ENCODE data around the gene RSL24D1.

The RSL24D1 gene

DNA sequence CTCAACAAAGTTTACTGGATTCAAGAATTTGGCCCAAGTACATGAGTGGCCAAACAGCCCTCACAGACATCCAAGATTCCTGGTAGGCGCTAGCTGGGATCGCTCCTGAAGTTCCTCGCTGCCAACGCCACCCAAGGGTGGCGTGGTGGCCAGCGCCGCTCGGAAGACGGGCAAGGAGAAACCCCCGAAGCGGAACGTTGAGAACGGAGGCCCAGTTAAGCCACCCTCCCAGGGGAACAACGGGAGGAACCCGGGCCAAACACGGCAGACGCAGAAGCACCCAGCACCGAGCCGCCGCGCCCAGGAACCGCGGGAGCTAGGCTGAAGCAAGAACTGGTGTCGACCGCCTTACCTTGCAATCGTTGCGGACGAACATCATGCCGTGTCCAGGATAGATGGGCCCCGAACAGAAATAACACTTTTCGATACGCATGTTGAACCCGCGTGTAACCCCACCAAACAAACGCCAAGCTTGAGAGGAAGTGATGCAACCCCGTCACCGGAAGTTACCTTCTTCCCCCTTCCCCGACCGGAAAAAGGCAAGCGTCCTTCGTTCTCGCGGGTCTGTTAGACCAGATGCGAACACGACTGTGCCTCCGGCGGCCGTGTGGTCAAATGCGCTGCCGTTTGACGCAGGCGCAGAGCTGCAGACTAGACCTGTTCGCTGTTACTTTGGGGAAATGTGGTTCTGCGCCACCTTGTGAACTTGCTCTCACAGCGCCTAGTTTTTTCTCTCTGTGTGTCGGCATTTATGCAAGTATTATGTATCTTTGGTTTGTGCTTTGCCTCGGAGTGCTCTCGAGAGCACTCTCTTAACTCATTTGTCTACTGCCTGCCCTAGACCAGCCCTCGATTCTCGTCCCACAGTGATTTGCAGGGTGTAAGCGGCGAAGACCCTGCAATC, at the start of gene RSL24D1:
Gene RSL24D1, minus strand, starts transcription at position 484 of the 904 bp plus-strand sequence. Its CDS starts 51 bp downstream, at position 433.
- DNase-seq (ENCODE audit: low read depth in 3 of 3, low spot score in 1 of 3) = peak; percentile 87 to 93 (median 92)

DNA sequence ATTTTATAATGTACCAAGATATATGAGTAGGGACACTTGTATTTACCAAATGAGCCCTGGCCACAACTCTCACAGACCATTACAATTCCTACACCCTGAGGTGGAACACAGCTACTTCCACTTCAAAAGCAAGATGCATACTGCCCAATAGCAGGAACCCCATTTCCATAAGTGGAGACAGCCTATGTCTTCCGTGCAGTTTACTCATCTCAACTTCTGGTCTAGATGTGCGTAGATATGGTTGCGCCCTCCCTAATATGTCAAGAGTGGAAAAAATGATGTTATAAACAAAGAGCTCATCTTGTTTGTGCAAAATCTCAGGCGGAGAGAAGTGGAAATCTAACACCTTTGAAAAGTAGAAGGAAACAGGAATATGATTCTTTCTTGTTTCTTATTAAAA, 48.3 kb upstream of the RSL24D1 start:
- DNase-seq (ENCODE audit: low read depth in 3 of 3, low spot score in 1 of 3) = no peak

DNA sequence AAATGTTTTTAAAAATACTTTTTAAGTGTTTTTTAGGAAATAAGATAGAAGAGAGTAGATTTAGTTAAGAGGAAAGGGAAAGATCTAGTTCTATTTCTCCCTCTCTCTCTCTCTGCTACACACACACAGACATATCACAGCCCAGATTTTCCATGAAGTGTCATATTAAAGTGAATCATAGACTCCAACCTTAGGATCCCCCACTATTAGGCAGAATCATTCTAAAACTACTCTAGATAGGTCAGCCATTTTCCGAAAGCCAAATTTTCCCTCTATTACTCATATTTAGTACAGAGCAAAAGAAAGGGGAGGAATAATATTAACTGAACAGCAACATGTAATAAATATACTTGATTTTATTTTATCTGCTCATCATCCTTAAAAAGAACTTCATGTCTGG, 45.1 kb upstream of the RSL24D1 start:
- DNase-seq (ENCODE audit: low read depth in 3 of 3, low spot score in 1 of 3) = no peak

DNA sequence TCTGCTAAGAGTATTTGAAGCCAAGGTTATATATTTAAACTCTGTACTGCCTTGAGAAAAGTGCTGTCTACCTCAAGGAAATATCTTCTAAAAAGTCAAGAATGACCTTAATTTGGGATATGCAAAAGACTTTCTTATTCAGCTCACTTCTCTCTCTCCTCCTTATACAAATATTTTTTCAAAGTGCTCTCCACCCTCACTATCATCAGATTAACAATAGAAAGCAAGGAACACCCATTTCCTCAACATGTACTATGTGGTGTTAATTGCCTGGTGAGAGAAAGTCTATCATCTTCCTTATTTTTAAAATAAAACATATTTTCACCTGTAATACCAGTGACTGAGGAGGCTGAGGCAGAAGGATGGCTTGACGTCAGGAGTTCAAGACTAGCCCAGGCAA, 44.4 kb upstream of the RSL24D1 start:
- DNase-seq (ENCODE audit: low read depth in 3 of 3, low spot score in 1 of 3) = no peak

DNA sequence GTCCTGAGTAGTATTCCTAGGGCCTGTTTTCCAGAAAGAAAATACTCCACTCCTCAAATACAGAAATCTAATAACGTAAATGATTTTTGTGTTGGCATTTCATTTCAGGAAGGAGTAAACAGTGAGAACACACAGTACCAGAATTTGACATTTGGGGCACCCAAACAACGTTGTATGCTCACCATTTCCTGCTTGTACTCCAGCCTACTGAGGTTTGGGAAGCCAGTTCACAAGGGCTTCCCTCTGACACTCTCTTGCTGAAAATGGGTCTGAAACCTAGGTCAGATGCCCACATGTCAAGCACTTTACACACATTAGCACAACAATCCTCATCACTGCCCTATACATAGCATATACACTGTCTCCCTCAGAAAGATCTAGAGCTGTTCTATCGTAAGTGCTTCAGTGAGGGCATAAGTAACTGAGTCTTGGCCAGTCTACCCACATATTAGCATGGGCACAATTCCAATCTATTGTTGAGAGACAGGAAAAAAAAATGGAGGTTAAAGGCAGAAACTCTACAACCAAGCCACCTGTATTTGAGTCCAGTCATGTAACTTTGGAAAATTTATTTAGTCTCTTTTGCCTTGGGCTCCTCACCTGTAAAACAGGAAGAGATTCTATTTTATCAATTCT, 43.5 kb upstream of the RSL24D1 start:
- DNase-seq (ENCODE audit: low read depth in 3 of 3, low spot score in 1 of 3) = no peak

DNA sequence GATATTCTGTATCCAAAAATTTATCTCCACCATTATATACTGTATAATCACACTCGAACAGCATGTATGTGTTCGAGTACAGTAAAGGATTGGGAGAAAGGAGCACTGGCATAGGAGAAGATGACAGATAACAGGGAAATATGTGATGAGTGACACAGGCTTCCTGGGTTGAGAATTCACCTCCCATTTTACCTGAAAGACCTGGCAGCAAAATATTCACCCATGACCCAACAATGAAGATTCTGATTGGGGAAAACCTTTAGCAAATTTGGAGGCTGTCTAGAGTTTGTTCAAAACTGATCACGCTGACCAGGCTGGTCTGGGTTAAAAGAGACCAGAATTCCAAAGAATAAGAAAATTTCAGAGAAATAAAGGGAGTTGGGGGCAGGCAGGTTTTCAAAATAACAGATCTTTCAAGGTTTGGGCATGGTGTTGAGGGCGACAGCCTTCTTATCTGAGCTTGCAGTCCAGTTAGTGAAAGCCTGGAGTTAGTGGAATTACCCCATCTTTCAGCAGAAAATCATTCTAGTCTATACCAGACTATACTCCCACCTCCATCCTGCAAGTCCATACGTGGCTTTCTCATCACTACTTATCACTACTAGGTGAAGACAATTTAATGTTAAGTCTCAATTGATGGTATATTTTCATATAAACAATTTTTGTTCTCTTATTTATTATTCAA, 42.8 kb upstream of the RSL24D1 start:
- DNase-seq (ENCODE audit: low read depth in 3 of 3, low spot score in 1 of 3) = no peak

DNA sequence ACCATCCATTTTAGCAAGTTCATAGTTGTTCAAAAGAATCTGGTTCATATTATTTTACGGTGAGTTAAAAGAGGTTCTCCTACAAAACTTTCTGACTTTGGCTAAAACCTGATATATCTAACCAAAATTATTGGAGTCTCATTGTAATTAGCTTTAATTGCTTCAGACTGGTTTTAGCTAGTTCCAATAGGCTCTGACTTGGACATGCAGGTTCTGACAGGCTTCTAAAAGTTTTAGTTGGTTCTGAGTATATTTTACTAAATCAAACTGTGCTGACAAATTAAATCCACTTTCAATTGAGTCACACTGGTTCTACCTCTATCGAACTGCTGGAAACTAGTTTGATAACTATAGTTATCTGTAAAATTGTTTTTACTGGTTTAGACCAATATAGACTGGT, 42.1 kb upstream of the RSL24D1 start:
- DNase-seq (ENCODE audit: low read depth in 3 of 3, low spot score in 1 of 3) = no peak

DNA sequence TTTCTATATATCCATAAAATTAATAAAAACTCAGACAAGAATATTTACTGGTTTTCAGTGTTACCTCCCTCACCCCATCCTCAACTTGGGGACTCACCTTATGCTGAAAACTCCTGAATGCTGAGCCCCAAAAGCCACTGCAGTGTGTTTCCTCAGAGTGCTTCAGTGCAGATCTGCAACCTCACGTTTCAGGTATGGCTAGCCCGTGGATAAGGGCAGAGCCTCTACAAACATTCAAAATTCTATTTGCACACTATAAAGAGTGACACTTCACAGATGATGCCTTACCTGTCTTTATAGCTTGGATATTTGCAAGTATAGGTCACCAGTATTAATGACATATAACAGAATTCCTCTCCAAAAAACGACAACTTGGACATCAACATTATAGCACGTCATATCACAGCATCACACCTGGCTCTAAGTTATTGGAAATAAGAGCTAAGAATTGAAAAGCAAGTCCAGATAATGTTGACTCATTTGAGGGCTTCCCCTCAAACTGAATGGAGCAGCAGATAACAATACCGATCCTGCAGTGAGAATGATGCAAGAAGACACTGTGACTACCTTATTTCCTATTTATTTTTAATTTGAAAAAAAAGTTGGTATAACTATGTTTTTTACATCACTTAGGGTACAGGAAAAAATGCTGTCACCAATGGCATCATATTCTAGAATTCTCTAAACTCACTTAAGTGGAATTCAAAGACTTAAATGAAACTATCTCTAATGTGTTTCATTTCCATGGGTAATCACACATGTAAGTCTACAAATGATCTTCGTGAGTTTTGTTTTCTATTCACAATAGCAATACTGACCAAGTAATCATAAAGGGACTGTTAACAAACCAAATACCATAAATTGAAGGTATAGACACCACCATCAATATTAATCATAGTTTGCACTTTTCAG, 40.7 kb upstream of the RSL24D1 start:
- no peak for DNase-seq (ENCODE audit: low read depth in 3 of 3, low spot score in 1 of 3)

DNA sequence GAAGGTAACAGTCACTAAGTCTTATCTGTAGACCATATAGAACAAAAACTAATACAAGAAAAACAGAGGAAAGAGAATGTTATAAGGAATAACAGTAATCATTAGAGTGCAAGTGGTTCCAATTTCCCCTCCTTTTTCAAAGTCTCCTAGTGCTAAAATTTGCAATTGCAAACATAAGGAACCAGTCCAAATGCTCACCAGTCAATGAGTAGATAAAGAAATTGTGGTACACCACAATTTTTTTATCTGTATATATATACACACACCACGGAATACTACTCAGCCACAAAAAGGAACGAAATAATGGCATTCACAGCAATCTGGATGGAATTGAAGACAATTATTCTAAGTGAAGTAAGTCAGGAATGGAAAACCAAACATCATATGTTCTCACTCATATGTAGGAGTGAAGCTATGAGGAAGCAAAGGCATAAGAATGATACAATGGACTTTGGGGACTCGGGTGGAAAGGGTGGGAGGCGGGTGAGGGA, 38.9 kb upstream of the RSL24D1 start:
- DNase-seq (ENCODE audit: low read depth in 3 of 3, low spot score in 1 of 3) = no peak

DNA sequence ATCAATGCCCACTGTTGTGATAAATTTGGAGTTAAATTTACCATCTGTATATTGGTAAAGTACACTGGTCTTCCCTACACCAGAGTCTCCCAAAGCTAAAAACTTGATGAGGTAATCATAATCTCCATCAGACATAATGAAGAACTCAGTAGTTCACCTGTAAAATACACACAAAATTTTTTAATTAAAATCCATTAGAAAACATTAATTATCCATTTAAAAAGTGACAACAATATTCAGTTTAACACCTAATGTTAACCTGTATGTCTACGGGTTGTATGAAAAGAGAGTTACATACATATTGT, 38.0 kb upstream of the RSL24D1 start:
- no peak for DNase-seq (ENCODE audit: low read depth in 3 of 3, low spot score in 1 of 3)

DNA sequence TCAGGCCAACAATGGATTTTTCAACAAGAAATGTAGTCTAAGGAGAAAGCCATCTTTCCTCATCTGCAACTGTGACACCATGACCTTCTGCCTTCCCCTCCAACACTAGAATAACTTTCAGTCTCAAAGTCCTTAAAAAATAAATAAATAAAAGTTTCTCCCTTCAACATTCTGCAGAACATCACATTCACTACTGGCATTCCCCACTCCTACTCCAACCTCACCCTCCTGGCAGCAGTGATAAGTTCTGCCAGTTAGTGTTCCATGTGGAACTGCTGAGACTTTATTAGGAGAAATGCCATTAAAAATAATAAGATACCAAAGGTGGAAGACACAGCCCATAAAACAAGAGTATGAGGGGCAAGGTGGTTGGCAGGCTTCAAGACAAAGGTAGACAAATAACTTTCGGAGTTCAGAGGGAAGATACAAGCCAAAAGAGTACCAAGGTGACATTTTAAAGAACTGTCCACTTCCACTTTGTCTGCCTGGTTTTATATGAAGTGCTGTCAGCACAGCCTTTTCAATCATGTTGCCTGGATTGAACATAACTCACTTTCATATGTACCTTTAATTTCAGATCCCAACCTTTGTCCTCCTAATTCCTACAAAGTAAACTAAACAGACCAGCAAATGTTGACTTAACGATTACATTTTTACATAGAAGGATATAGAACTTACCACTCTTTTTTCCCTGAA, 37.5 kb upstream of the RSL24D1 start:
- no peak for DNase-seq (ENCODE audit: low read depth in 3 of 3, low spot score in 1 of 3)

DNA sequence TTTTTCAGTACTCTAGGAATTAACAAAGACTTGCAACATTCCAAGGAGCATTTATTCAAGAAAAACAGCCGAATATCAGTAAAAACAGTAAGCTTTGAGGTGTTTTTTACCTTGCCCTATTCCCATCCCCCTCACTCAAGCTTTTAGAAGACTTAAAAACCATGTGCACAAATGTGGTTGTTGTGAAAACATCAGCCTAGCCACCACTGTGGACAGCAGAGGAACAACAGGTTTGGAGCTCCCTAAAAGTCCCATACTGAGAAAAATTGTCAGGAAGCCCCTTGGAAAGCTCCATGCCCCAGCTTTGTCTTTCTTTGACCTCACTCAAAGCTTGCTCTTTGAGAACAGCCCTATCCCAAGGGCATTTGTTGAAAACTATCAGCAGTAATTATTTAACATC, 34.7 kb upstream of the RSL24D1 start:
- no peak for DNase-seq (ENCODE audit: low read depth in 3 of 3, low spot score in 1 of 3)

DNA sequence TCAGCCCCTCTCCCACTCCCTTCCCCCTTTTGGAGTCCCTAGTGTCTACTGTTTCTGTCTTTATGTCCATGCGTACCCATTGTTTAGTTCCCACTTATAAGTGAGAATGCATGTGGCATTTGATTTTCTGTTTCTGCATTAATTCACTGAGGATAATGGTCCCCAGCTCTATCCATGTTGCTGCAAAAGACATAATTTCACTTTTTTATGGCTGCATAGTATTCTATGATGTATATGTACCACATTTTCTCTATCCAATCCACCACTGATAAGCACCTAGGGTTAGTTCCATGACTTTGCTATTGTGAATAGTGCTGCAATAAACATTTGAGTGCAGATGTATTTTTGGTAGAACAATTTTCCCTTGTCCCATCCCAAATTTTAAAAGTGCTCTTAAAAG, 34.2 kb upstream of the RSL24D1 start:
- DNase-seq (ENCODE audit: low read depth in 3 of 3, low spot score in 1 of 3) = no peak

DNA sequence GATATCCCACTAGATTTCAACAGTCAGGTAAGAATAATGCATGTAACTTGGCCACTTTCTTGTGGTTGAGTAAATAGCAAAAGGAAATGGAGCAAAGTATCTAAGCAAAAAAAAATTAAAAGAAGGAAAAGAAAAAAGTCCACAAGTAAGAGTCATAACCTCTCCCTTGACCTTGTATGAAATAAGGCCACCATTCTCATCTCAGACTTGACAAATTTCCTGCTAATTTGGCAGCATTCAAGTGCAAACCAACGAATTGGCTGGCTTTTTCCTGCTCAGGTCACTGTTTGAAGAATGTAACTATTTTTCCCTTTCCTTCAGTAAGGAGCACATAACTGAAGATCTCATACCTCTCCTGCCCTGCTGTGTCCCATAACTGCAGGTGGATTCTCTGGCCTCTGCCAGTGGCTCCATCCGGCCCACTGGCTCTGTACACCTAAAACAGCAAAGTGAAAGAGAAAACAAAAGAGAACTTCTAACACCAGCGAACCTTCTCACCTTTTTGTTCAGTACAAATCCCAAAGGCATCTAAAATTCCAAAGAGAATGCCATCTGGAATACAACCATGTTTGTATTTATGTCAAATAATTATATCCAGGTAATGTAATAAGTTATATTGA, 33.4 kb upstream of the RSL24D1 start:
- no peak for DNase-seq (ENCODE audit: low read depth in 3 of 3, low spot score in 1 of 3)

DNA sequence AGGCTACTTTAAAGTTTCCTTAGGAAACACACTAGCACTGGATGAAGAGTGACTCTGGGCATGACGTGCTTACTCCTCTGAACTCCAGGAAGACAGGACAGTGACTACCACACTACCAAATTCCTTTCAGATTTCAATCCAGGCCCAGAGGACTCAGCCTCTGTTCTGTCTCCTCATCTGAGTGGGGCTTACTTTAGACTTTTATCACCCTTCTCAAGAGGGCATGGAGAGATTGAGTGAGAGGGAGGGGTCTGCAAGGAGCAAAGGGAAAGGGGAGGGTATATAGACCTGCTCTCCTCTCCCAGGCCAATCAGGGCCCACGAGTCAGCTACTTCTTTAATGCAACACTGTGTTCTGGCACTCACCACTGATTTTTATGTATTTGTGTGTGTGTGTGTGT, 29.4 kb upstream of the RSL24D1 start:
- no peak for DNase-seq (ENCODE audit: low read depth in 3 of 3, low spot score in 1 of 3)

DNA sequence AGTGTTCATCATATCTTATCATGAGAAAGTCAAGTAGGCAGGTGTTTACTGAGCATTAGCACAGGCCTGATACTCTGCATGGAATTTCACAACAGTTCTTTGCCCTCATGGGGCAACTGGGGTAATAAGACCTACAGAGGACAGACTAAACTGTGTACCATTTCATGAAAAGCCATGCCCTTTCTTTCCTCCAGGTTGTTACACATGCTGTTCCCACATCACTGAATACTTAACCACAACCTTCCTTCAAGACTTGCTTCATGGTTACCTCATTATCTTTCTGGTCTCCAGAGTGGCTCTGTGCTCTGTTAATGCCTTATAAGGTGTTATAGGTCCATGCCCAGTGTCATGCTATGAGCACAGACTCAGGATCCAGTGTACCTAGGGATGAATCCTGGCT, 28.2 kb upstream of the RSL24D1 start:
- no peak for DNase-seq (ENCODE audit: low read depth in 3 of 3, low spot score in 1 of 3)

DNA sequence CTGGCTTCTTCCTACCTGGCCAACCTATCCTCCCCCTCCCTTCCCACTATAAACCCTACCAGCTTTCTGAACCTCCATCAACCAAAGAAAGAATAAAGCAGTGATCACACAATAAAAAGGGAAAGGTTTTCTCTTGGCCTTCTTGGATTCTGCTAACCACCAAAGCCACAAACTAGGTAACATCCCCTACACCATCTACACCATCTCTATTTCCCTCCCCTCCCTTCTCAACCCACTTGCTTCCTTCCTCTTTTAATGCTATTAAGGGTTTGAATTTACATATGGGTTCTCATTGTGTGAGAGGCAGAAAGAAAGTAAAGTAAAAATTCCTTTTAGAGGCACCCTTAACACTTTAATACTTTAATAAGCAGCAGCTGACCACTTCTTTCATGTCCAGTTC, 25.8 kb upstream of the RSL24D1 start:
- DNase-seq (ENCODE audit: low read depth in 3 of 3, low spot score in 1 of 3) = no peak

DNA sequence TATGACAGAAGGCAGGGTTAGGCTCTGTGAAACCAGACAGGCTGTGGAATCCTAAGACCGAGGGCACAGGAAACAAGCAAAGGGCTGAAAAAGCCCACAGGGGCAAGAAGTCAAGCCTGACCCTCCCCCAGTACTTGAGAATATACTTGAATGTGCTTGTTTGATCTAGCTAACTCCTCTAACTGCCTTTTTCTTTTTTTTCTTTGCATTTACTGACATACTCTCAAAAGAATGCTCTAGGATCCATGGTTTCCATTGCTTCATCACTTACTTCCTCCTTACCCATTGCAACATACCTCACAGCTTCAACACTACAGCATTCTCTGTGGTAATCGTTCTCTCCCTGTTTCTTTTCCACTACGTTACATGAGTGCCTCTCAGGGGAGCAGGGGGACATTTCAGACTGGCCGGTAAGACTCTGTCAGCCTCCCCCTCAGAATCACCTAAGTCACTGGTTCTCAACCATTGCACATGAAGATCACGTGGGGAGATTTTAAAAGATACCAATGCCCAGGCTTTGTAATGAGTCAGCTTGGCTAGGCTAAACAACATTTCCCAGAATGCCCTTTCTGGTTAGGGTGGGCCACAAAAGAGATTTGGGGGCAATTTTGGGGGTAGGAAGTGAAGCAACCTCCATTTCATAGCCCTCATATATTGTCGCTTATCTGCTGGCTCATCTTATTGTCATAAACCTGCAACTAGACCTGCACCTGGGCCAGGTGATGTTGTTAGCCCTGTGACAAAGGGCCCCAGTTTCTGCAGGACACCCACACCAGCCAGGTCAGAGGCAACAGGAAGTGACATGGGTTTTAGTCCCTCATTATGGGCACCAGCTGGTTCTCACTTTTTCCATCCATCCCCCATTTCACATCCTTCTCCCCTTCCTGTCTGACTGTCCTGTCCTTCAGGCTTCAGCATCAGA, 24.6 kb upstream of the RSL24D1 start:
- no peak for DNase-seq (ENCODE audit: low read depth in 3 of 3, low spot score in 1 of 3)

DNA sequence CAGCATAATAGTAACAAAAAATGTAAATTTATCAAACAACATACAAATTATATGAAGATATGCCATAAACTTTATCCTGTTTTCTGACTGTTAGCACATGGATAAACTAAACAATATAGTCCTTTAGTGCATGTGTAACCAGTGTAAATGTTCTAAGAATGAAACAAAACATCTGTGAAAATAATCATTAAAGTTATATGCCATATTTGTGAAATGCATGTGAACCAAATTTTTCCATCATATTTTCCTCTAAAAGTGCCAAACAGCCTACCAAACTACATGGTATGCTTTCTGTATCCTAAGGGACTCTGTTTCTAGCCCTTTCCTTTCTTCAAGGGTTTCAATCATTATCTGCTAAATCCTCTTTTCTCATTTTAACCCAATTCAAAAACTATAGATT, 23.9 kb upstream of the RSL24D1 start:
- no peak for DNase-seq (ENCODE audit: low read depth in 3 of 3, low spot score in 1 of 3)
